ENCODE results near the gene LRCOL1. TPM values are rescaled to one million over a fixed set of nuclear protein-coding genes. Genes with fewer than 3 reads are reported as not detected.
"Not testable (repeated sequence)": the region's sequence is repeated elsewhere in the genome, so short reads cannot be mapped to it uniquely, and the experiment has no call there.

Gene LRCOL1
- total and polyA plus RNA-seq, 12 donors = 0.22 to 1.4 (median 1.2) TPM; not detected in 5

GRCh38 chr12:132602572-132603239 is 7.7 kb downstream of the LRCOL1 start:
- Histone ChIP-seq H3K4me1 (replicated peaks in 1 of 2) (peaks cover 0 to 6% of the 10 kb centered on the region in 2 donors), H3K27me3 (peaks cover 37% of the 10 kb centered on the region), H3K4me3 (peak overlapping the region in 1 of 4 donors; percentile 20), H3K9me3 (replicated peaks in 1 of 3) (no peaks in the 10 kb centered on the region), H3K36me3 (replicated peaks in 1 of 2) (no peaks in the 10 kb centered on the region), H3K27ac (peak overlapping the region in 3 of 5 donors; percentile 27 to 69 (median 64))
- intact Hi-C loops (cut with DNase I) = no loop called here
- WGBS, 4 donors = 22 to 40% (median 35%) methylated on average over 18 to 29 of the region's 29 CpGs
- TF ChIP-seq POLR2A (IDR thresholded peaks at IDR 0.05) = no peak
- TF ChIP-seq, protein P1, sequence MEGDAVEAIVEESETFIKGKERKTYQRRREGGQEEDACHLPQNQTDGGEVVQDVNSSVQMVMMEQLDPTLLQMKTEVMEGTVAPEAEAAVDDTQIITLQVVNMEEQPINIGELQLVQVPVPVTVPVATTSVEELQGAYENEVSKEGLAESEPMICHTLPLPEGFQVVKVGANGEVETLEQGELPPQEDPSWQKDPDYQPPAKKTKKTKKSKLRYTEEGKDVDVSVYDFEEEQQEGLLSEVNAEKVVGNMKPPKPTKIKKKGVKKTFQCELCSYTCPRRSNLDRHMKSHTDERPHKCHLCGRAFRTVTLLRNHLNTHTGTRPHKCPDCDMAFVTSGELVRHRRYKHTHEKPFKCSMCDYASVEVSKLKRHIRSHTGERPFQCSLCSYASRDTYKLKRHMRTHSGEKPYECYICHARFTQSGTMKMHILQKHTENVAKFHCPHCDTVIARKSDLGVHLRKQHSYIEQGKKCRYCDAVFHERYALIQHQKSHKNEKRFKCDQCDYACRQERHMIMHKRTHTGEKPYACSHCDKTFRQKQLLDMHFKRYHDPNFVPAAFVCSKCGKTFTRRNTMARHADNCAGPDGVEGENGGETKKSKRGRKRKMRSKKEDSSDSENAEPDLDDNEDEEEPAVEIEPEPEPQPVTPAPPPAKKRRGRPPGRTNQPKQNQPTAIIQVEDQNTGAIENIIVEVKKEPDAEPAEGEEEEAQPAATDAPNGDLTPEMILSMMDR (IDR thresholded peaks at IDR 0.05) = no peak
- peak in 2 of 7 donors; percentile 33 to 62 for DNase-seq

DNA sequence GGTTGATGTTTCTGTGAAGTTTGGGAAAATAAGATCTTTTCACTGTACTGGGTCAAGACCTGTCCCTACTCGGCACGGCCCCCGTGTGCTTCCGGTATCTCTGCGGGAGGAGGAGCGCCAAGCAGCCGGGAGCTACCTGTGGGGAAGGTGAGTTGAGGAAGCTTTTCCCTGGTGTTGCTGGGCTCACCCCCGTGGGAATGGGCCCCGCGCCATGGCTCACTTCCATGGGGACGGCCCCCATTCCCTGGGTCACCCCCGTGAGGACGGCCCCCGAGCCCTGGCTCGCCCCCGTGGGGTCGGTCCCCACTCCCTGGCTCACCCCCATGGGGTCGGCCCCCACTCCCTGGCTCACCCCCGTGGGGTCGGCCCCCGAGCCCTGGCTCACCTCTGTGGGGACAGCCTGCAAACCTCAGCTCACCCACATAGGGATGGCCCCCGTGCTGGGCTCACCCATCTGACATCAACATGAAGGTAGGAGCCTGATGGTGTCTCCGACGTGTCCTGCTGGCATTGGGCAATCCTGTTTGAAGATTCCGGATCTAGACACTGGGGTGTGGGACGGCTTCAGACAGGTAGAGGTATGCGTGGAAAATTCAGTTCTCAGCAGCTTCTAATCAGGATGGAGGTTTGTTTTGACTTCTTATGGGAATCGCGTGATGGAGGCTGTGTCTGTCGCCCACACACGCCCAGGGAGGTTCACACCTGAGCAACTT is 9.1 kb downstream of the LRCOL1 start:
- Histone ChIP-seq H3K27me3 (peaks cover 27% of the 10 kb centered on the region), H3K9me3 (replicated peaks in 1 of 3) (no peaks in the 10 kb centered on the region), H3K4me3 (no peak overlapping the region), H3K36me3 (replicated peaks in 1 of 2) (no peaks in the 10 kb centered on the region), H3K4me1 (replicated peaks in 1 of 2) (peaks cover 0 to 6% of the 10 kb centered on the region in 2 donors), H3K27ac (peak overlapping the region in 1 of 5 donors; percentile 56)
- intact Hi-C loops (cut with DNase I) = no loop called here
- 68 to 86% (median 75%) methylated on average over 14 to 31 of the region's 31 CpGs for WGBS, 4 donors
- DNase-seq = no peak
- TF ChIP-seq, protein P1 (IDR thresholded peaks at IDR 0.05) = no peak
- TF ChIP-seq POLR2A (IDR thresholded peaks at IDR 0.05) = no peak

DNA sequence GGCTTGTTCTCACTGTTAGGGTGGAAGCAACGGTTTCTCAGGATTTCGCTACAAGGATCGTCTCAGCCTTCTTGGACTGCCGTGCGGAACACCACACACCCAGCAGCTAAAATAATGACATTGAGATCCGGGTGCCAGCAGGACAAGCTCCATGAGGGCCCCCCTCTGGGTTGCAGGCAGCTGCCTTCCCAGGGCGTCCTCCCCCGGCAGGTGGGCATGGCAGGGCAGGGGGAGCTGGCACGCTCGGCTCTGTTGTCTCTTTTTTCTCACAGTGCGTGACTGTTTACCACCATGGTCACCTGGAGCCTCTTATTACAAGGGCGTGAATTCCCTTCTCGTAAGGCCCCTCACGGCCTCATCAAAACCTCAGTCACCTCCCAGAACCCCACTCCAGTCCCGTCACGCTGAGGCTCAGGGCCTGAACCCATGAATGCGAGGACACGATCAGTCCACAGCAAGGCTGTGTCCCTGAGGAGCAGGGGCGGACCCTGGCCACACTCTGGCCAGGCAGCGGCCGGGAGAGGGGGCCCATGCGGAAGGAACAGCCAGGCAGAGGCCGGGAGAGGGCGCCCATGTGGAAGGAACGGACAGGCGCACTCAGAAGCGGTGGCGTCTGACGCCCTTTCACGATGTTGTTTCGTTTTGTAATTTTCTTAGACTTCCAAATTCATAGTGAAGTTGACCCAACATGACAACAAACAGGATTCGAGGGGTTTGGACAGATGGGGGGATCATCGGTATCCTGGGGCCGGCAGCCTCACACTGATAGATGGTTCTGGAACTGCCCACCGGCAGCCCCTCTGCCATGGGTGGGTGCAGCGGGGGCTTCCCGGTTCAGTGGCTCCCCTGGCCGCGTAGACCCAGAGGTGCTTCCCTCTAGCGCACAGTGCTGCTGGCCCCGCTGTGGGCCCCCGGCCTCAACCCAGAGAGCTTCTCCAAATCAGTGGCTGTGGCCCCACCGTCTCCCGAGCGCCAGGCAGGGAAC is 10.0 kb downstream of the LRCOL1 start:
- Histone ChIP-seq H3K27me3 (peaks cover 22% of the 10 kb centered on the region), H3K36me3 (replicated peaks in 1 of 2) (no peaks in the 10 kb centered on the region), H3K4me1 (replicated peaks in 1 of 2) (peaks cover 0 to 6% of the 10 kb centered on the region in 2 donors), H3K27ac (peak overlapping the region in 1 of 5 donors; percentile 56), H3K4me3 (peak overlapping the region in 1 of 4 donors; percentile 48), H3K9me3 (replicated peaks in 1 of 3) (no peaks in the 10 kb centered on the region)
- no peak for TF ChIP-seq POLR2A (IDR thresholded peaks at IDR 0.05)
- TF ChIP-seq, protein P1 (IDR thresholded peaks at IDR 0.05) = peak; percentile 37 to 57 (median 54)
- intact Hi-C loops (cut with DNase I) = no loop called here
- 24 to 32% (median 27%) methylated on average over 19 to 45 of the region's 45 CpGs for WGBS, 4 donors
- DNase-seq = peak; percentile 48 to 75 (median 69)

- H3K9me3 ChIP-seq (replicated peaks in 1 of 3); H3K27ac ChIP-seq; DNase-seq; H3K4me1 ChIP-seq (replicated peaks in 1 of 2); intact Hi-C loops (cut with DNase I); H3K36me3 ChIP-seq (replicated peaks in 1 of 2); H3K4me3 ChIP-seq: not testable (repeated sequence)
- WGBS, 4 donors = 70 to 83% (median 75%) methylated on average over 6 of the region's 6 CpGs
- H3K27me3 ChIP-seq = peaks cover 19% of the 10 kb centered on the region
Measured at GRCh38 chr12:132599502-132599901, 10.9 kb downstream of the LRCOL1 start.

Data from adrenal gland (tissue), 12 donors.